Measurements from ENCODE around the gene APEH.

APEH gene

GRCh38 chr3:49629866-49630265, 44.3 kb upstream of the APEH start:
- H3K36me3 ChIP-seq (ENCODE audit: control insufficient read depth in 4 of 4, insufficient read depth in 4 of 4, low read length in 3 of 4), result no peaks in the 10 kb centered on the region
- POLR2A ChIA-PET, result no interaction called here
- H3K4me1 ChIP-seq (ENCODE audit: control extremely low read depth in 1 of 4, control insufficient read depth in 4 of 4, insufficient read depth in 4 of 4, low read length in 3 of 4), result peaks cover 0 to 7% (median 1%) of the 10 kb centered on the region in 4 experiments
- H3K4me3 ChIP-seq (ENCODE audit: control insufficient read depth in 1 of 7, extremely low read depth in 1 of 7, insufficient read depth in 4 of 7, low read depth in 2 of 7, low read length in 6 of 7), result no peak overlapping the region
- peaks cover 0 to 5% (median 0%) of the 10 kb centered on the region in 5 experiments for H3K9me3 ChIP-seq (ENCODE audit: control extremely low read depth in 1 of 5, control insufficient read depth in 4 of 5, insufficient read depth in 2 of 5, low read depth in 1 of 5, low read length in 4 of 5)
- 100% methylated on average over 6 of the region's 6 CpGs for WGBS (ENCODE audit: insufficient coverage)
- no peaks in the 10 kb centered on the region for H3K27me3 ChIP-seq (replicated peaks in 2 of 5; ENCODE audit: control insufficient read depth in 4 of 5, insufficient read depth in 5 of 5, low read length in 4 of 5)
- CTCF ChIA-PET, result no interaction called here
- no peak for DNase-seq
- no peak overlapping the region for H3K27ac ChIP-seq (ENCODE audit: insufficient read depth in 1 of 2, low read depth in 1 of 2, low read length in 2 of 2, poor library complexity in 1 of 2, severe bottlenecking in 2 of 2)

GRCh38 chr3:49630784-49631183, 43.4 kb upstream of the APEH start:
- ChIA-PET POLR2A (no interaction called here), CTCF (no interaction called here)
- peaks cover 0 to 7% (median 1%) of the 10 kb centered on the region in 4 experiments for H3K4me1 ChIP-seq (ENCODE audit: control extremely low read depth in 1 of 4, control insufficient read depth in 4 of 4, insufficient read depth in 4 of 4, low read length in 3 of 4)
- WGBS (ENCODE audit: insufficient coverage), result no CpG with 5 or more reads among the region's 1 CpG
- no peaks in the 10 kb centered on the region for H3K36me3 ChIP-seq (ENCODE audit: control insufficient read depth in 4 of 4, insufficient read depth in 4 of 4, low read length in 3 of 4)
- H3K27ac ChIP-seq (ENCODE audit: insufficient read depth in 1 of 2, low read depth in 1 of 2, low read length in 2 of 2, poor library complexity in 1 of 2, severe bottlenecking in 2 of 2), result no peak overlapping the region
- H3K9me3 ChIP-seq (ENCODE audit: control extremely low read depth in 1 of 5, control insufficient read depth in 4 of 5, insufficient read depth in 2 of 5, low read depth in 1 of 5, low read length in 4 of 5), result peaks cover 0 to 5% (median 0%) of the 10 kb centered on the region in 5 experiments
- no peak for DNase-seq
- H3K4me3 ChIP-seq (ENCODE audit: control insufficient read depth in 1 of 7, extremely low read depth in 1 of 7, insufficient read depth in 4 of 7, low read depth in 2 of 7, low read length in 6 of 7), result no peak overlapping the region
- H3K27me3 ChIP-seq (replicated peaks in 2 of 5; ENCODE audit: control insufficient read depth in 4 of 5, insufficient read depth in 5 of 5, low read length in 4 of 5), result peaks cover 0 to 3% (median 0%) of the 10 kb centered on the region in 5 experiments

GRCh38 chr3:49634736-49635135, 39.4 kb upstream of the APEH start:
- H3K36me3 ChIP-seq (ENCODE audit: control insufficient read depth in 4 of 4, insufficient read depth in 4 of 4, low read length in 3 of 4), result no peaks in the 10 kb centered on the region
- H3K4me1 ChIP-seq (ENCODE audit: control extremely low read depth in 1 of 4, control insufficient read depth in 4 of 4, insufficient read depth in 4 of 4, low read length in 3 of 4), result peaks cover 0 to 3% (median 0%) of the 10 kb centered on the region in 4 experiments
- peaks cover 0 to 5% (median 0%) of the 10 kb centered on the region in 5 experiments for H3K9me3 ChIP-seq (ENCODE audit: control extremely low read depth in 1 of 5, control insufficient read depth in 4 of 5, insufficient read depth in 2 of 5, low read depth in 1 of 5, low read length in 4 of 5)
- WGBS (ENCODE audit: insufficient coverage), result 100% methylated on average over 2 of the region's 3 CpGs
- peaks cover 0 to 3% (median 0%) of the 10 kb centered on the region in 5 experiments for H3K27me3 ChIP-seq (replicated peaks in 2 of 5; ENCODE audit: control insufficient read depth in 4 of 5, insufficient read depth in 5 of 5, low read length in 4 of 5)
- H3K4me3 ChIP-seq (ENCODE audit: control insufficient read depth in 1 of 7, extremely low read depth in 1 of 7, insufficient read depth in 4 of 7, low read depth in 2 of 7, low read length in 6 of 7), result no peak overlapping the region
- ChIA-PET POLR2A (no interaction called here), CTCF (no interaction called here)
- peak in 2 of 3 donors; percentile 21 to 26 for DNase-seq
- no peak overlapping the region for H3K27ac ChIP-seq (ENCODE audit: insufficient read depth in 1 of 2, low read depth in 1 of 2, low read length in 2 of 2, poor library complexity in 1 of 2, severe bottlenecking in 2 of 2)

GRCh38 chr3:49636883-49637609, 37.1 kb upstream of the APEH start:
- Histone ChIP-seq H3K36me3 (ENCODE audit: control insufficient read depth in 4 of 4, insufficient read depth in 4 of 4, low read length in 3 of 4) (no peaks in the 10 kb centered on the region), H3K27ac (ENCODE audit: insufficient read depth in 1 of 2, low read depth in 1 of 2, low read length in 2 of 2, poor library complexity in 1 of 2, severe bottlenecking in 2 of 2) (no peak overlapping the region), H3K4me3 (ENCODE audit: control insufficient read depth in 1 of 7, extremely low read depth in 1 of 7, insufficient read depth in 4 of 7, low read depth in 2 of 7, low read length in 6 of 7) (no peak overlapping the region), H3K27me3 (replicated peaks in 2 of 5; ENCODE audit: control insufficient read depth in 4 of 5, insufficient read depth in 5 of 5, low read length in 4 of 5) (peaks cover 0 to 3% (median 0%) of the 10 kb centered on the region in 5 experiments), H3K9me3 (ENCODE audit: control extremely low read depth in 1 of 5, control insufficient read depth in 4 of 5, insufficient read depth in 2 of 5, low read depth in 1 of 5, low read length in 4 of 5) (no peaks in the 10 kb centered on the region), H3K4me1 (ENCODE audit: control extremely low read depth in 1 of 4, control insufficient read depth in 4 of 4, insufficient read depth in 4 of 4, low read length in 3 of 4) (peaks cover 0 to 3% (median 0%) of the 10 kb centered on the region in 4 experiments)
- 69% methylated on average over 6 of the region's 7 CpGs for WGBS (ENCODE audit: insufficient coverage)
- CTCF ChIA-PET, result interaction anchor here (1.1 to 1.5 kb wide), 2 partner anchors 97 to 99 kb away, joined by 4 to 5 read pairs; no protein-coding TSS in a partner anchor
- POLR2A ChIA-PET, result no interaction called here
- no peak for DNase-seq

- H3K27ac ChIP-seq (ENCODE audit: insufficient read depth in 1 of 2, low read depth in 1 of 2, low read length in 2 of 2, poor library complexity in 1 of 2, severe bottlenecking in 2 of 2), result no peak overlapping the region
- no peak overlapping the region for H3K4me3 ChIP-seq (ENCODE audit: control insufficient read depth in 1 of 7, extremely low read depth in 1 of 7, insufficient read depth in 4 of 7, low read depth in 2 of 7, low read length in 6 of 7)
- H3K36me3 ChIP-seq (ENCODE audit: control insufficient read depth in 4 of 4, insufficient read depth in 4 of 4, low read length in 3 of 4), result no peaks in the 10 kb centered on the region
- peaks cover 0 to 3% (median 0%) of the 10 kb centered on the region in 4 experiments for H3K4me1 ChIP-seq (ENCODE audit: control extremely low read depth in 1 of 4, control insufficient read depth in 4 of 4, insufficient read depth in 4 of 4, low read length in 3 of 4)
- DNase-seq, result no peak
- CTCF ChIA-PET, result interaction anchor here (1.5 kb wide), 1 partner anchor 100 kb away, joined by 5 read pairs; no protein-coding TSS in a partner anchor
- peaks cover 0 to 3% (median 0%) of the 10 kb centered on the region in 5 experiments for H3K27me3 ChIP-seq (replicated peaks in 2 of 5; ENCODE audit: control insufficient read depth in 4 of 5, insufficient read depth in 5 of 5, low read length in 4 of 5)
- H3K9me3 ChIP-seq (ENCODE audit: control extremely low read depth in 1 of 5, control insufficient read depth in 4 of 5, insufficient read depth in 2 of 5, low read depth in 1 of 5, low read length in 4 of 5), result no peaks in the 10 kb centered on the region
- POLR2A ChIA-PET, result interaction anchor here (0.7 kb wide), 1 partner anchor 472 kb away, joined by 3 read pairs; no protein-coding TSS in a partner anchor
- WGBS (ENCODE audit: insufficient coverage), result 77% methylated on average over 4 of the region's 8 CpGs
These were observed 35.7 kb upstream of the APEH start for GRCh38 chr3:49638445-49638844.

GRCh38 chr3:49639551-49639950, 34.6 kb upstream of the APEH start:
- DNase-seq, result no peak
- ChIA-PET CTCF (no interaction called here), POLR2A (no interaction called here)
- WGBS (ENCODE audit: insufficient coverage), result 100% methylated on average over 1 of the region's 2 CpGs
- H3K4me3 ChIP-seq (ENCODE audit: control insufficient read depth in 1 of 7, extremely low read depth in 1 of 7, insufficient read depth in 4 of 7, low read depth in 2 of 7, low read length in 6 of 7), result no peak overlapping the region
- no peaks in the 10 kb centered on the region for H3K36me3 ChIP-seq (ENCODE audit: control insufficient read depth in 4 of 4, insufficient read depth in 4 of 4, low read length in 3 of 4)
- H3K4me1 ChIP-seq (ENCODE audit: control extremely low read depth in 1 of 4, control insufficient read depth in 4 of 4, insufficient read depth in 4 of 4, low read length in 3 of 4), result peaks cover 0 to 3% (median 0%) of the 10 kb centered on the region in 4 experiments
- H3K27me3 ChIP-seq (replicated peaks in 2 of 5; ENCODE audit: control insufficient read depth in 4 of 5, insufficient read depth in 5 of 5, low read length in 4 of 5), result peaks cover 0 to 3% (median 0%) of the 10 kb centered on the region in 5 experiments
- H3K27ac ChIP-seq (ENCODE audit: insufficient read depth in 1 of 2, low read depth in 1 of 2, low read length in 2 of 2, poor library complexity in 1 of 2, severe bottlenecking in 2 of 2), result no peak overlapping the region
- H3K9me3 ChIP-seq (ENCODE audit: control extremely low read depth in 1 of 5, control insufficient read depth in 4 of 5, insufficient read depth in 2 of 5, low read depth in 1 of 5, low read length in 4 of 5), result no peaks in the 10 kb centered on the region

- Histone ChIP-seq H3K27me3 (replicated peaks in 2 of 5; ENCODE audit: control insufficient read depth in 4 of 5, insufficient read depth in 5 of 5, low read length in 4 of 5) (no peaks in the 10 kb centered on the region), H3K9me3 (ENCODE audit: control extremely low read depth in 1 of 5, control insufficient read depth in 4 of 5, insufficient read depth in 2 of 5, low read depth in 1 of 5, low read length in 4 of 5) (no peaks in the 10 kb centered on the region), H3K4me1 (ENCODE audit: control extremely low read depth in 1 of 4, control insufficient read depth in 4 of 4, insufficient read depth in 4 of 4, low read length in 3 of 4) (peaks cover 0 to 3% (median 0%) of the 10 kb centered on the region in 4 experiments), H3K4me3 (ENCODE audit: control insufficient read depth in 1 of 7, extremely low read depth in 1 of 7, insufficient read depth in 4 of 7, low read depth in 2 of 7, low read length in 6 of 7) (no peak overlapping the region), H3K27ac (ENCODE audit: insufficient read depth in 1 of 2, low read depth in 1 of 2, low read length in 2 of 2, poor library complexity in 1 of 2, severe bottlenecking in 2 of 2) (no peak overlapping the region), H3K36me3 (ENCODE audit: control insufficient read depth in 4 of 4, insufficient read depth in 4 of 4, low read length in 3 of 4) (no peaks in the 10 kb centered on the region)
- POLR2A ChIA-PET, result no interaction called here
- CTCF ChIA-PET, result no interaction called here
- WGBS (ENCODE audit: insufficient coverage), result 90% methylated on average over 6 of the region's 7 CpGs
- no peak for DNase-seq
These were observed 32.9 kb upstream of the APEH start for GRCh38 chr3:49641292-49641691.

Data from common myeloid progenitor, CD34-positive (primary cell).